ENCODE measurements around the gene GADL1.

Gene GADL1

DNA sequence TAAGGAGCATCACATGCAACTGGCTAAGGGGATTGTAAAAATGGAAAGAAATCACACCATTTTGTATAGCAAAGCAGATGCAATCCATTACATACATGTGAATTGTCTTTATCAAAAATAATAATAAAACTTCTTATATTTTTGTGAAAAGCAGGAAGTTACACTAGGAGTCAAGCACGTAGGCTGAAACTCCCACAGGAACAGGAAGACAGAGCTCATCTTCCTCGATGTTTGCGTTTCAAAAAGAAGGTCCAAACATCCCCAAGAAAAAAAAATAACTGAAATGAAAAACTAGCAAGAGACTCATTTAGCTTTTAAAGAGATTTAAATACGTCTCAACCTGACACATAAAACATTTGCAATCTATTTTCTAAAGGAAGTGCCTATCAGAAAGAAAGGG lies 181.5 kb downstream of the GADL1 start:
- Histone ChIP-seq H3K27ac (replicated peaks) (no peak overlapping the region), H3K27me3 (ENCODE audit: insufficient read depth, poor library complexity, severe bottlenecking) (no peaks in the 10 kb centered on the region), H3K4me3 (replicated peaks; ENCODE audit: insufficient read depth, low read length) (no peak overlapping the region)
- TF ChIP-seq SPI1 (IDR thresholded peaks at IDR 0.05; ENCODE audit: borderline replicate concordance, low read depth), result no peak
- TF ChIP-seq, protein P1, sequence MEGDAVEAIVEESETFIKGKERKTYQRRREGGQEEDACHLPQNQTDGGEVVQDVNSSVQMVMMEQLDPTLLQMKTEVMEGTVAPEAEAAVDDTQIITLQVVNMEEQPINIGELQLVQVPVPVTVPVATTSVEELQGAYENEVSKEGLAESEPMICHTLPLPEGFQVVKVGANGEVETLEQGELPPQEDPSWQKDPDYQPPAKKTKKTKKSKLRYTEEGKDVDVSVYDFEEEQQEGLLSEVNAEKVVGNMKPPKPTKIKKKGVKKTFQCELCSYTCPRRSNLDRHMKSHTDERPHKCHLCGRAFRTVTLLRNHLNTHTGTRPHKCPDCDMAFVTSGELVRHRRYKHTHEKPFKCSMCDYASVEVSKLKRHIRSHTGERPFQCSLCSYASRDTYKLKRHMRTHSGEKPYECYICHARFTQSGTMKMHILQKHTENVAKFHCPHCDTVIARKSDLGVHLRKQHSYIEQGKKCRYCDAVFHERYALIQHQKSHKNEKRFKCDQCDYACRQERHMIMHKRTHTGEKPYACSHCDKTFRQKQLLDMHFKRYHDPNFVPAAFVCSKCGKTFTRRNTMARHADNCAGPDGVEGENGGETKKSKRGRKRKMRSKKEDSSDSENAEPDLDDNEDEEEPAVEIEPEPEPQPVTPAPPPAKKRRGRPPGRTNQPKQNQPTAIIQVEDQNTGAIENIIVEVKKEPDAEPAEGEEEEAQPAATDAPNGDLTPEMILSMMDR (IDR thresholded peaks at IDR 0.05; ENCODE audit: insufficient read depth, low read length), result no peak
- no peak for TF ChIP-seq GABPA (IDR thresholded peaks at IDR 0.05; ENCODE audit: low read depth)
- TF ChIP-seq POLR2AphosphoS5 (IDR thresholded peaks at IDR 0.05; ENCODE audit: low read depth), result no peak
- TF ChIP-seq, protein P2, sequence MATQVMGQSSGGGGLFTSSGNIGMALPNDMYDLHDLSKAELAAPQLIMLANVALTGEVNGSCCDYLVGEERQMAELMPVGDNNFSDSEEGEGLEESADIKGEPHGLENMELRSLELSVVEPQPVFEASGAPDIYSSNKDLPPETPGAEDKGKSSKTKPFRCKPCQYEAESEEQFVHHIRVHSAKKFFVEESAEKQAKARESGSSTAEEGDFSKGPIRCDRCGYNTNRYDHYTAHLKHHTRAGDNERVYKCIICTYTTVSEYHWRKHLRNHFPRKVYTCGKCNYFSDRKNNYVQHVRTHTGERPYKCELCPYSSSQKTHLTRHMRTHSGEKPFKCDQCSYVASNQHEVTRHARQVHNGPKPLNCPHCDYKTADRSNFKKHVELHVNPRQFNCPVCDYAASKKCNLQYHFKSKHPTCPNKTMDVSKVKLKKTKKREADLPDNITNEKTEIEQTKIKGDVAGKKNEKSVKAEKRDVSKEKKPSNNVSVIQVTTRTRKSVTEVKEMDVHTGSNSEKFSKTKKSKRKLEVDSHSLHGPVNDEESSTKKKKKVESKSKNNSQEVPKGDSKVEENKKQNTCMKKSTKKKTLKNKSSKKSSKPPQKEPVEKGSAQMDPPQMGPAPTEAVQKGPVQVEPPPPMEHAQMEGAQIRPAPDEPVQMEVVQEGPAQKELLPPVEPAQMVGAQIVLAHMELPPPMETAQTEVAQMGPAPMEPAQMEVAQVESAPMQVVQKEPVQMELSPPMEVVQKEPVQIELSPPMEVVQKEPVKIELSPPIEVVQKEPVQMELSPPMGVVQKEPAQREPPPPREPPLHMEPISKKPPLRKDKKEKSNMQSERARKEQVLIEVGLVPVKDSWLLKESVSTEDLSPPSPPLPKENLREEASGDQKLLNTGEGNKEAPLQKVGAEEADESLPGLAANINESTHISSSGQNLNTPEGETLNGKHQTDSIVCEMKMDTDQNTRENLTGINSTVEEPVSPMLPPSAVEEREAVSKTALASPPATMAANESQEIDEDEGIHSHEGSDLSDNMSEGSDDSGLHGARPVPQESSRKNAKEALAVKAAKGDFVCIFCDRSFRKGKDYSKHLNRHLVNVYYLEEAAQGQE (IDR thresholded peaks at IDR 0.05; ENCODE audit: insufficient replicate concordance, low read depth), result no peak
- DNase-seq (ENCODE audit: low read depth in 1 of 2, low spot score in 1 of 2), result no peak

DNA sequence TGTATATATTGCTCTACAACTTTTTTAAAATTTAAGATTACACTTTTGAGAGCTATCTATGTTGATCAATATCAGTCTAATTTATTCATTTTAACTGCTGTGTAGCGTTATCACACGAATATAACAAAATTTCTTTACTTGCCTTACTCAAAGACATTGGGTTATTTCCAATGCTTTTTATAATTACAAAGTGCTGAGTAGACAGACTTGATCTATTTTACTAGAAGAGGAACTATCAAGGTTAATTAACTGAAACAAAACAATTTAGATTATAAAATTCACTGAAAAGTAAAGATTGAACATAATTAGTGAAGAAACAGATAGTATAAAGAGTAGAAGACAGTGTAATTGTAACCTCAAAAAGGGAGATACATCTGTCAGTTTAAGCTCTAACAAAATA lies 182.6 kb downstream of the GADL1 start:
- TF ChIP-seq SPI1 (IDR thresholded peaks at IDR 0.05; ENCODE audit: borderline replicate concordance, low read depth), result no peak
- TF ChIP-seq, protein P1 (IDR thresholded peaks at IDR 0.05; ENCODE audit: insufficient read depth, low read length), result no peak
- TF ChIP-seq GABPA (IDR thresholded peaks at IDR 0.05; ENCODE audit: low read depth), result no peak
- TF ChIP-seq, protein P2 (IDR thresholded peaks at IDR 0.05; ENCODE audit: insufficient replicate concordance, low read depth), result no peak
- TF ChIP-seq POLR2AphosphoS5 (IDR thresholded peaks at IDR 0.05; ENCODE audit: low read depth), result no peak
- no peaks in the 10 kb centered on the region for H3K27me3 ChIP-seq (ENCODE audit: insufficient read depth, poor library complexity, severe bottlenecking)
- DNase-seq (ENCODE audit: low read depth in 1 of 2, low spot score in 1 of 2), result no peak
- no peak overlapping the region for H3K4me3 ChIP-seq (replicated peaks; ENCODE audit: insufficient read depth, low read length)
- no peak overlapping the region for H3K27ac ChIP-seq (replicated peaks)

DNA sequence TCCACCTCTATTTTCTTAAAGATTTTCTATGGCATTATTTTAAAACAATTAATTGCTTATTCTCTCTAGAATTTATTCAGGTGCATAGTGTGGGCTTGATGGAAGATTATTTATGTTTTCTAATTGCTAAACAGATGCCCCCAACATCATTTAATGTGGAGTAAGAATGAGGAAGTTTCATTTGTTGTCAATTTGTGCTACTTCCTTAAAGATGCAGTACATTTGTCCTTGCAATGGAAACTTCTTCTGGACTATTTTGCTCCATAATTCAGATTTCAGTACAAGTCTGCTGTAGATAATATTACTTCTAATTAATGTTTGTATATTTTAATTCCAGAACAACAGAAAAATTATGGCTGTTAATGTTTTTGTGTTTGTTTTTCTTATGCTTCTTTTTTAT lies 183.3 kb downstream of the GADL1 start:
- DNase-seq (ENCODE audit: low read depth in 1 of 2, low spot score in 1 of 2), result no peak
- H3K27ac ChIP-seq (replicated peaks), result no peak overlapping the region
- no peak overlapping the region for H3K4me3 ChIP-seq (replicated peaks; ENCODE audit: insufficient read depth, low read length)
- no peaks in the 10 kb centered on the region for H3K27me3 ChIP-seq (ENCODE audit: insufficient read depth, poor library complexity, severe bottlenecking)
- TF ChIP-seq SPI1 (IDR thresholded peaks at IDR 0.05; ENCODE audit: borderline replicate concordance, low read depth) (no peak; the same call in 1 of the 2 replicates), GABPA (IDR thresholded peaks at IDR 0.05; ENCODE audit: low read depth) (no peak), POLR2AphosphoS5 (IDR thresholded peaks at IDR 0.05; ENCODE audit: low read depth) (no peak)
- TF ChIP-seq, protein P1 (IDR thresholded peaks at IDR 0.05; ENCODE audit: insufficient read depth, low read length), result no peak
- TF ChIP-seq, protein P2 (IDR thresholded peaks at IDR 0.05; ENCODE audit: insufficient replicate concordance, low read depth), result no peak

Data from HL-60 (cell line).